ENCODE measurements around the gene ACP2. TPM values are rescaled to one million over a fixed set of nuclear protein-coding genes. Genes with fewer than 3 reads are reported as not detected.

Gene ACP2
- total RNA-seq, 1 donor from 2014 or later = 31.6 TPM

DNA sequence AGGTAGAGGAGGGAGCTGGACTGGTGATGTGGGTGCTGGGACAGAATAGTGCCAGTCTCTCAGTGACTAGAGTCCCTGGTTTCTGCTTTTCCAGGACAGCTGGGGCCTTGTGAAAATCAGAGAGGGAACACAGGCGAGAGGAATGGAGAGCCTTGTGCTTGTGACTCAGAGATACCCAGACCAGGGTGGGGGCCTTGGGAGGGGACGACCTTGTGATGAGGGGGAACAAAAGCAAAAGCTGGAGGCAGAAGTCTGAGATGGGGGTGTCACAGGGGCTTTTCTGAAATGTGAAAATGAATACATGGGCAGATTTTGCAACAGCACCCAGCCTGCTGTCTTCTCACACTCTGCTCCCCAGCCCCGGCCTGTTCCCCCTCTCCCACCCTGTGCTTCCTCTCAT lies 5.8 kb upstream of the ACP2 start:
- H3K9me3 ChIP-seq = no peaks in the 10 kb centered on the region
- H3K4me1 ChIP-seq = peaks cover 45% of the 10 kb centered on the region
- ATAC-seq (peak; percentile 3), DNase-seq (no peak)
- H3K27me3 ChIP-seq = no peaks in the 10 kb centered on the region
- no peak for TF ChIP-seq CTCF (IDR thresholded peaks at IDR 0.05)
- H3K27ac ChIP-seq = peak overlapping the region; percentile 72
- intact Hi-C loops (cut with DNase I) = no loop called here
- no peak overlapping the region for H3K4me3 ChIP-seq
- no peaks in the 10 kb centered on the region for H3K36me3 ChIP-seq

GRCh38 chr11:47253660-47254059 lies 5.0 kb upstream of the ACP2 start:
- H3K9me3 ChIP-seq = no peaks in the 10 kb centered on the region
- no peaks in the 10 kb centered on the region for H3K27me3 ChIP-seq
- intact Hi-C loops (cut with DNase I) = no loop called here
- no peak overlapping the region for H3K27ac ChIP-seq
- H3K4me3 ChIP-seq = no peak overlapping the region
- DNase-seq (no peak), ATAC-seq (no peak)
- no peaks in the 10 kb centered on the region for H3K36me3 ChIP-seq
- H3K4me1 ChIP-seq = peaks cover 39% of the 10 kb centered on the region
- no peak for TF ChIP-seq CTCF (IDR thresholded peaks at IDR 0.05)

GRCh38 chr11:47251751-47252150 lies 3.1 kb upstream of the ACP2 start:
- intact Hi-C loops (cut with DNase I) = no loop called here
- Histone ChIP-seq H3K27ac (no peak overlapping the region), H3K9me3 (no peaks in the 10 kb centered on the region), H3K4me3 (no peak overlapping the region), H3K4me1 (peaks cover 35% of the 10 kb centered on the region), H3K36me3 (no peaks in the 10 kb centered on the region), H3K27me3 (no peaks in the 10 kb centered on the region)
- TF ChIP-seq CTCF (IDR thresholded peaks at IDR 0.05) = no peak
- ATAC-seq (no peak), DNase-seq (no peak)

- ATAC-seq = no peak
- TF ChIP-seq CTCF (IDR thresholded peaks at IDR 0.05) = no peak
- H3K27me3 ChIP-seq = no peaks in the 10 kb centered on the region
- H3K4me1 ChIP-seq = peaks cover 31% of the 10 kb centered on the region
- H3K4me3 ChIP-seq = peak overlapping the region; percentile 81
- no peaks in the 10 kb centered on the region for H3K9me3 ChIP-seq
- intact Hi-C loops (cut with DNase I) = no loop called here
- peak overlapping the region; percentile 93 for H3K27ac ChIP-seq
- DNase-seq = no peak
- peaks cover 12% of the 10 kb centered on the region for H3K36me3 ChIP-seq
These were observed 733 bp upstream of the ACP2 start for GRCh38 chr11:47249378-47249715.

DNA sequence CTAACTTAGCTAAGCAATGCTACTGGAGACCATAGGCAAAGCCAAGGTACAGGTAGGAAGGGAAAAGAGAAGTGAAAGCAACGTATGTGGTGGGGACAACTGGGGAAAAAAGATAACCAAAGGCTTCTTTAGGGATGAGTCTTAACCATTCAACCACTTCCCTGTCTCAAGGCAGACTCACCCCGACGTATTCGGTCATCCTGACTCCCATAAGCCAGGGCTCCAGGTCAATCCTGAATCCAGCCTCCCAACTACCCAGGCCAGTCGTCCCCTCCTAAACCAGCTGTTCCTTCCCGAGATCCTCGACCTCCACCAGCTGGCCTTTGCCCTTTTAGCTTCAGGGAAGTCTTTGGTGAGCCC lies 330 bp downstream of the ACP2 start:
- DNase-seq (no peak), ATAC-seq (peak; percentile 41)
- H3K9me3 ChIP-seq = no peaks in the 10 kb centered on the region
- H3K27me3 ChIP-seq = no peaks in the 10 kb centered on the region
- peak overlapping the region; percentile 81 for H3K4me3 ChIP-seq
- H3K27ac ChIP-seq = peak overlapping the region; percentile 93
- H3K36me3 ChIP-seq = peaks cover 19% of the 10 kb centered on the region
- peaks cover 25% of the 10 kb centered on the region for H3K4me1 ChIP-seq
- TF ChIP-seq CTCF (IDR thresholded peaks at IDR 0.05) = no peak
- intact Hi-C loops (cut with DNase I) = no loop called here

DNA sequence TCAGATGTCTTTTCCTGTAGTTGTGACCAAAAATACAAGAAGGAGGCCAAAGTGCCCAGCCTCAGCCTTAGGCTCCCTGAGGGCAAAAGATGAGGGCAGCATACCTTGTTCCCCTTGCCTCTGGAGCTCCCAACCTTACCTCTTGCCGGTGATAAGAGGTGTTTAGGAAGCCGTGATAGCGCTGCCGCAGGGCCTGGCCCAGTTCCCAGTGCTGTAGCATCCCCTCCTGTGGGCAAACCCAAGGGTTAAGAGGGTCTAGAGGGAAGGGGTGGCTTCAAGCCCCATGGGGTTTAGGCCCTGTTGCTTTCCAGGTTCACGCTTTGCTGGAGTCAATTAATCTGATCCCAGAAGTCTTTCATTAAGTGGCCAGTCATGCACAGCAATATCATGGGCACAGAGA lies 1.1 kb downstream of the ACP2 start:
- Histone ChIP-seq H3K36me3 (peaks cover 26% of the 10 kb centered on the region), H3K9me3 (no peaks in the 10 kb centered on the region), H3K4me1 (peaks cover 25% of the 10 kb centered on the region), H3K27ac (no peak overlapping the region), H3K27me3 (no peaks in the 10 kb centered on the region), H3K4me3 (no peak overlapping the region)
- TF ChIP-seq CTCF (IDR thresholded peaks at IDR 0.05) = no peak
- no peak for DNase-seq
- no peak for ATAC-seq
- intact Hi-C loops (cut with DNase I) = no loop called here

Data from upper lobe of right lung (tissue), 1 donor.